Transverse colon (tissue), 4 donors: ENCODE measurements around the gene SLC22A4. TPM values are rescaled to one million over a fixed set of nuclear protein-coding genes. Genes with fewer than 3 reads are reported as not detected.

Experiments used
- DNase-seq: peaks from one replicate; pipeline ENCODE4 v3.0.0-alpha.2; 2019
- H3K27ac ChIP-seq, 4 donors: fragments of 200-600 bp; sonication (generic); 2 replicates each; pipeline ENCODE4 v1.5.1; 2016 to 2018; ENCODE audit warnings: inconsistent platforms in 4 of 4
- H3K27me3 ChIP-seq: fragments of 200-600 bp; sonication (generic); 2 replicates; pipeline ENCODE4 v1.5.1; 2017; ENCODE audit warnings: inconsistent platforms
- H3K36me3 ChIP-seq, 4 donors: fragments of 200-600 bp; sonication (generic); 2 replicates each; pipeline ENCODE4 v1.5.1; 2017 to 2019; ENCODE audit warnings: inconsistent platforms in 4 of 4
- H3K4me1 ChIP-seq, 4 donors: fragments of 200-600 bp; sonication (generic); 2 replicates each; pipeline ENCODE4 v1.5.1; 2017 to 2020; ENCODE audit warnings: inconsistent platforms in 4 of 4
- H3K4me3 ChIP-seq, 4 donors: fragments of 200-600 bp; sonication (generic); 1 replicate in 1 of 4; 2 replicates in 3 of 4; pipeline versions ENCODE4 v1.5.1 to v1.6.1; 2017 to 2019; ENCODE audit warnings: inconsistent platforms in 4 of 4
- H3K9me3 ChIP-seq, 2 donors: fragments of 200-600 bp; sonication (generic); 2 replicates each; pipeline ENCODE4 v1.5.1; 2017 to 2019; ENCODE audit warnings: inconsistent platforms in 2 of 2
- EP300 ChIP-seq: sonication (generic); formaldehyde crosslinking; IDR thresholded peaks from one replicate; pipeline ENCODE4 v1.6.1; 2017; ENCODE audit warnings: antibody characterized with exemption, low read depth
- POLR2A ChIP-seq: fragments of 450-650 bp; IDR thresholded peaks from one replicate; pipeline ENCODE4 v1.6.1; 2016; ENCODE audit warnings: antibody characterized with exemption, mild to moderate bottlenecking, moderate library complexity
- POLR2AphosphoS5 ChIP-seq, 3 donors: sonication (generic); formaldehyde crosslinking; IDR thresholded peaks; one replicate each; pipeline ENCODE4 v1.6.1; 2016; ENCODE audit warnings: antibody characterized with exemption in 3 of 3
- WGBS, 2 donors: methylation state at CpG; one replicate each; pipeline ENCODE4 v1.1.5; 2018; ENCODE audit warnings: low coverage in 1 of 2; 5-methylcytosine and 5-hydroxymethylcytosine counted together
- in situ Hi-C, 4 donors: fragments of 200-750 bp; cut with MboI; loops; one replicate each; pipeline versions ENCODE4 v1.15.0 to v1.15.1; 2017; ENCODE audit warnings: low sequenced_read_pairs in 3 of 4, low pct_ligation_motif_present in 1 of 4, low pct_unique_long_range_greater_than_20kb in 1 of 4
- intact Hi-C: fragments of 100-400 bp; cut with DNase I; formaldehyde crosslinking; loops from one replicate; pipeline ENCODE4 v1.15.1; 2023; ENCODE audit warnings: low total_unique reads
- total RNA-seq, 4 donors: library from RNA; depleted of rRNA; stranded (reverse); fragments of >200 nt; gene quantifications; one replicate each; pipeline ENCODE4 v1.1.0, GENCODE V29; 2016
- TF ChIP-seq, protein P1 (sequence below), 5 experiments: fragments of 200-600 bp in 3 of 5; fragments of 450-650 bp in 2 of 5; sonication (generic) in 3 of 5; IDR thresholded peaks; 1 replicate in 2 of 5; 2 replicates in 3 of 5; pipeline ENCODE4 v1.5.1; 2016 to 2017; ENCODE audit warnings: antibody characterized with exemption in 5 of 5, inconsistent platforms in 3 of 5, mild to moderate bottlenecking in 2 of 5, moderate library complexity in 1 of 5

Gene SLC22A4
- total RNA-seq, 4 donors from 2014 or later, result 1.6 to 48.3 (median 14.5) TPM; not detected in 1

DNA sequence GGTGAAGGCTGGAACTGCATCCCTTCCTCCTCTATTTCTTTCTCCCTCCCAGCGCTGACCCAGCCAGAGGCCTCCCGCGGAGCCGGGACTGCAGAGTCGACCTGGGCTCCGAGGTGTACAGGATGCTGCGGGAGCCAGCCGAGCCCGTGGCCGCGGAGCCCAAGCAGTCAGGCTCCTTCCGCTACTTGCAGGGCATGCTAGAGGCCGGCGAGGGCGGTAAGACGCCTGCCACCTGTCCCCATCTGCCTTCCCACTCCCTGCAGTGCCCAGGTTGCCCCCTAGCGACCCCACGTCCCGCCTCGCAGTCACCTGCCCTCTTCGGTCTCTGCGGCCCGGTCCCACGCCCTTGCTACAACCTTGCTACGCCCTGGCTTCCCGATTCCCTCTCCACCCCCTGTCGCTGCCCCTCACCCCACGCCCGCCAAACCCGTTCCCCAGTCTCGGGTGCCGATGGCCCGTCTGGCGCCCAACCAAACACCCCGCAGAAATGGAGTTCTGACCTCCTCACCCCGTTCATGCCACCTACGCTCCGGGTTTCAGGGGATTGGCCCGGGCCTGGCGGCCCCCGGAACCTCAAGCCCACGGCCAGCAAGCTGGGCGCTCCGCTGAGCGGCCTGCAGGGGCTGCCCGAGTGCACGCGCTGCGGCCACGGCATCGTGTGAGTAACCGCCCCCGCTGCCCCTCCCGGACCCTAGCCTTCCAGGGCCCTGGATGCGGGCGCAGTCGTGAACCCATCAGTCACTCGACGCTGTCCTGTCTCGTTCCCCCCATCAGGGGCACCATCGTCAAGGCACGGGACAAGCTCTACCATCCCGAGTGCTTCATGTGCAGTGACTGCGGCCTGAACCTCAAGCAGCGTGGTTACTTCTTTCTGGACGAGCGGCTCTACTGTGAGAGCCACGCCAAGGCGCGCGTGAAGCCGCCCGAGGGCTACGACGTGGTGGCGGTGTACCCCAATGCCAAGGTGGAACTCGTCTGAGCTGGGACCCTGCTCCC lies 22.6 kb upstream of the SLC22A4 start:
- TF ChIP-seq POLR2A, result no peak
- TF ChIP-seq EP300, result no peak
- TF ChIP-seq, protein P1, sequence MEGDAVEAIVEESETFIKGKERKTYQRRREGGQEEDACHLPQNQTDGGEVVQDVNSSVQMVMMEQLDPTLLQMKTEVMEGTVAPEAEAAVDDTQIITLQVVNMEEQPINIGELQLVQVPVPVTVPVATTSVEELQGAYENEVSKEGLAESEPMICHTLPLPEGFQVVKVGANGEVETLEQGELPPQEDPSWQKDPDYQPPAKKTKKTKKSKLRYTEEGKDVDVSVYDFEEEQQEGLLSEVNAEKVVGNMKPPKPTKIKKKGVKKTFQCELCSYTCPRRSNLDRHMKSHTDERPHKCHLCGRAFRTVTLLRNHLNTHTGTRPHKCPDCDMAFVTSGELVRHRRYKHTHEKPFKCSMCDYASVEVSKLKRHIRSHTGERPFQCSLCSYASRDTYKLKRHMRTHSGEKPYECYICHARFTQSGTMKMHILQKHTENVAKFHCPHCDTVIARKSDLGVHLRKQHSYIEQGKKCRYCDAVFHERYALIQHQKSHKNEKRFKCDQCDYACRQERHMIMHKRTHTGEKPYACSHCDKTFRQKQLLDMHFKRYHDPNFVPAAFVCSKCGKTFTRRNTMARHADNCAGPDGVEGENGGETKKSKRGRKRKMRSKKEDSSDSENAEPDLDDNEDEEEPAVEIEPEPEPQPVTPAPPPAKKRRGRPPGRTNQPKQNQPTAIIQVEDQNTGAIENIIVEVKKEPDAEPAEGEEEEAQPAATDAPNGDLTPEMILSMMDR (IDR thresholded peaks at IDR 0.05), result no peak
- no peak for TF ChIP-seq POLR2AphosphoS5 (IDR thresholded peaks at IDR 0.05)
- H3K4me3 ChIP-seq, result no peak overlapping the region
- H3K27ac ChIP-seq, result peak overlapping the region in 1 of 4 donors; percentile 49
- no peak for DNase-seq
- no peaks in the 10 kb centered on the region for H3K36me3 ChIP-seq
- peaks cover 5 to 40% (median 19%) of the 10 kb centered on the region in 4 donors for H3K4me1 ChIP-seq
- in situ Hi-C loops, result loop anchor here in 1 of 4 donors (25.0 kb wide), 1 partner anchor 266 kb away; the partner anchor contains the start of gene IL5
- 82% methylated on average over 27 to 77 of the region's 77 CpGs for WGBS, 2 donors
- intact Hi-C loops, result no loop called here
- H3K27me3 ChIP-seq, result no peaks in the 10 kb centered on the region
- H3K9me3 ChIP-seq, result no peaks in the 10 kb centered on the region

DNA sequence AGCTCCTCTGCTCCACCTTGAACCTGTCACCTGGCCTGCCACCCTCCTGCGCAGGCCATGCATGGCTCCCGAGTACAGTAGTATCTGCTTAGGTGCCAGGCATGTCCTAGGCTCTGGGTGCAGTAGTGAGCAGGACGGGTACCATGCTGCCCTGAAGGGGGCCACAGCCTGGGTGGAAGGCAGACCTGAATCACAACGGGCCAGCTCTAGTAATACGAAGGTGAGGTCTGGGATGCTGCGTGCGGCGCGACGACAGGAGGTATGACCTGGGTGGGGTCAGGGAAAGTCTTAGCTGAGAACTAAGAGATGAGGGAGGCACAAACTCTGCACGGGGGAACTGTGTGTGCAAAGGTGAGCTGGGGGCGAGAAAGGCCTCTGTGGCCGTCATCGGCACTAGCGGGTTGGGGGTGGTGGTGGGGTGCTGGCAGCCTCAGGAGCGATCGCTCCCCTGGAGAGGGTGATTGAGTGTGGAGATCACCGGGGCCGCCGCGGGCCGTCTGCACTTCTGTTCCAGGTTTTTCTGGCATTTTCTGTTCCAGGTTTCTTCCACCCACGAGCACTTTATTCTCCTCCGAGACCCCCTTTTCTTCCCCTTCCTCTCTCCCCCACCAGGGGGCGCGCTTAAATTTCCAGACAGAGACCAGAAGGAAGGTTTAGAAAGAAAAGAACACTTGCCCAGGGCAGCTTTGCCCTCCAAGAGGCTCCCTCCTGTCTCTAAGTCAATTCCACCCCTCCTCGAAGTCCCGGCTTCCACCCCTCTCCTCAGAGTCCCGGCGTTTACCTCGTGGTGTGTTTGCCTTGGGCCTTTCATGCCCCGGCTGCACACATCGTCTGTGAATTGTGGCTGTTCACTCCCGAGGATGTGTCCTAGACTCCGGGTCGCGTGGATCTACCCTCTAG lies 21.6 kb upstream of the SLC22A4 start:
- Histone ChIP-seq H3K27me3 (no peaks in the 10 kb centered on the region), H3K36me3 (no peaks in the 10 kb centered on the region), H3K9me3 (no peaks in the 10 kb centered on the region), H3K4me3 (peak overlapping the region in 1 of 4 donors; percentile 39), H3K4me1 (peaks cover 5 to 44% (median 20%) of the 10 kb centered on the region in 4 donors), H3K27ac (peak overlapping the region; percentile 22 to 60 (median 52))
- peak; percentile 73 for DNase-seq
- in situ Hi-C loops (loop anchor here in 1 of 4 donors (25.0 kb wide), 1 partner anchor 265 kb away; the partner anchor contains the start of gene IL5), intact Hi-C loops (no loop called here)
- WGBS, 2 donors, result 25 to 47% methylated on average over 5 to 37 of the region's 37 CpGs
- TF ChIP-seq, protein P1 (IDR thresholded peaks at IDR 0.05), result peak; percentile 88 to 94 (median 91)
- no peak for TF ChIP-seq POLR2A

DNA sequence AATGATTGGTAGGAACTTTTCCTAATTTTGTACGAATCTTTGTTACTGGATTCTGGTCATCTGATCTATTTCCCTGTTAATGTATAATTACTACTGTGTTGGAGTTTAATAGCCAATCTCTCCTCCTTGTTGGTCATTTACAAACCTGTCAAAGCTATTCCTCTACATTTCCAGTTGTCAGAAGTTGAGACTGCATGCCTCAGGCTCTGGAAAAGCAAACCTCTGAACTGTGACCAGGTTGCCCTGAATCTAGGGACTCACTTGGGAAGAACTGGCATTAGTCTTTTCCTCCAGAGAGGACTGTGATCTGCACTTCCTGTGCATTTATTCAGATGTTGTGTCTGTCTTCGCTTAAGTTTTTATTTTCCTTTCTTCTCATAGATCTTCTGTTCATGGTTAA lies 20.6 kb upstream of the SLC22A4 start:
- intact Hi-C loops, result no loop called here
- 66 to 100% methylated on average over 1 to 2 of the region's 2 CpGs for WGBS, 2 donors
- H3K4me1 ChIP-seq, result peaks cover 7 to 53% (median 28%) of the 10 kb centered on the region in 4 donors
- in situ Hi-C loops, result loop anchor here in 1 of 4 donors (25.0 kb wide), 1 partner anchor 264 kb away; the partner anchor contains the start of gene IL5
- no peaks in the 10 kb centered on the region for H3K27me3 ChIP-seq
- no peak for DNase-seq
- no peak overlapping the region for H3K4me3 ChIP-seq
- no peaks in the 10 kb centered on the region for H3K36me3 ChIP-seq
- no peaks in the 10 kb centered on the region for H3K9me3 ChIP-seq
- peak overlapping the region; percentile 24 to 60 (median 52) for H3K27ac ChIP-seq
- TF ChIP-seq EP300 (no peak), POLR2AphosphoS5 (IDR thresholded peaks at IDR 0.05) (no peak), POLR2A (no peak)
- TF ChIP-seq, protein P1 (IDR thresholded peaks at IDR 0.05), result no peak
